SK-N-SH treated with all-trans-retinoic acid at 6 μM for 48 hours (cell line): ENCODE results near the gene NRAS.

ENCODE experiments used
- ARNTL ChIP-seq: fragments of 450-650 bp; formaldehyde crosslinking; IDR thresholded peaks from 2 replicates; pipeline ENCODE4 v1.5.0; 2020; ENCODE audit warnings: low read depth, mild to moderate bottlenecking, moderate library complexity, borderline replicate concordance
- ZC3H10 ChIP-seq: fragments of 250-450 bp; sonication (Bioruptor Pico); IDR thresholded peaks from 2 replicates; pipeline ENCODE4 v1.5.1; 2021; ENCODE audit warnings: mild to moderate bottlenecking, moderate library complexity
- ZFP3 ChIP-seq: fragments of 250-450 bp; sonication (Bioruptor Pico); IDR thresholded peaks from 2 replicates; pipeline ENCODE4 v1.5.0; 2020; ENCODE audit warnings: mild to moderate bottlenecking, moderate library complexity
- ZFP30 ChIP-seq: fragments of 450-650 bp; formaldehyde crosslinking; IDR thresholded peaks from 2 replicates; pipeline ENCODE4 v1.5.0; 2022; ENCODE audit warnings: mild to moderate bottlenecking, moderate library complexity
- ZNF8 ChIP-seq: fragments of 450-650 bp; formaldehyde crosslinking; IDR thresholded peaks from 2 replicates; pipeline ENCODE4 v1.5.0; 2020; ENCODE audit warnings: mild to moderate bottlenecking, moderate library complexity
- TF ChIP-seq, protein P1 (sequence below): fragments of 250-450 bp; sonication (Bioruptor Pico); IDR thresholded peaks from 2 replicates; pipeline ENCODE4 v1.8.0; 2020; ENCODE audit warnings: mild to moderate bottlenecking, moderate library complexity, borderline replicate concordance

DNA sequence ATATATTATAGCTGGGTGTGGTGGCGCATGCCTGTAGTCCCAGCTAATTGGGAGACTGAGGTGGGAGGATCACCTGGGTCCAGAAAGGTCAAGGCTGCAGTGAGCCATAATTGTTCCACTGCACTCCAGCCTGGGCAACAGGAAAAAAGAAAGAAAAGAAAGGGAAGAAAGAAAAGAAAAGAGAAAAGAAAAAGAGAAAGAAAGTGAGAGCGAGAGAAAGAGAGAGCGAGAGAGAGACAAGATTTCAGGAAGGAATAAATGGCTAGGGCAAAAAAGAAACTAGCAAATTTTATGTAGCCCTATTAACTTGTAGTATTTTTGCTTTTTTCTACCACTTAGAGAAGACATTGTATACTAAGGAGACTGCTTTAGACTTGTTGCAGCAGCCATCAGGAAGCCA lies 6.2 kb downstream of the NRAS start:
- TF ChIP-seq ZC3H10 (CRISPR knock-in tag) (no peak), ZFP30 (no peak), ARNTL (CRISPR knock-in tag) (no peak), ZNF8 (CRISPR knock-in tag) (no peak), ZFP3 (CRISPR knock-in tag) (no peak)
- TF ChIP-seq, protein P1, sequence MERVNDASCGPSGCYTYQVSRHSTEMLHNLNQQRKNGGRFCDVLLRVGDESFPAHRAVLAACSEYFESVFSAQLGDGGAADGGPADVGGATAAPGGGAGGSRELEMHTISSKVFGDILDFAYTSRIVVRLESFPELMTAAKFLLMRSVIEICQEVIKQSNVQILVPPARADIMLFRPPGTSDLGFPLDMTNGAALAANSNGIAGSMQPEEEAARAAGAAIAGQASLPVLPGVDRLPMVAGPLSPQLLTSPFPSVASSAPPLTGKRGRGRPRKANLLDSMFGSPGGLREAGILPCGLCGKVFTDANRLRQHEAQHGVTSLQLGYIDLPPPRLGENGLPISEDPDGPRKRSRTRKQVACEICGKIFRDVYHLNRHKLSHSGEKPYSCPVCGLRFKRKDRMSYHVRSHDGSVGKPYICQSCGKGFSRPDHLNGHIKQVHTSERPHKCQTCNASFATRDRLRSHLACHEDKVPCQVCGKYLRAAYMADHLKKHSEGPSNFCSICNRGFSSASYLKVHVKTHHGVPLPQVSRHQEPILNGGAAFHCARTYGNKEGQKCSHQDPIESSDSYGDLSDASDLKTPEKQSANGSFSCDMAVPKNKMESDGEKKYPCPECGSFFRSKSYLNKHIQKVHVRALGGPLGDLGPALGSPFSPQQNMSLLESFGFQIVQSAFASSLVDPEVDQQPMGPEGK (CRISPR knock-in tag): no peak
